Stimulated activated naive CD8-positive, alpha-beta T cell treated with anti-CD3 and anti-CD28 coated beads, Interleukin-15, amount 100 ng/mL, for 72 hours (primary cell): ENCODE results near the gene BAD.

Source experiments
- ATAC-seq: fragments of 150-1000 bp; cut with Tn5 transposase; 2 replicates; pipeline ENCODE4 v1.10.0; 2021; ENCODE audit warnings: mild to moderate bottlenecking, moderate library complexity
- DNase-seq, 2 donors: peaks; one replicate each; pipeline ENCODE4 v3.0.0; 2021 to 2022
- H3K27ac Mint-ChIP-seq, 2 donors: one replicate each; pipeline ENCODE4 v1.8.0; 2022; ENCODE audit warnings: mild to moderate bottlenecking in 2 of 2, mixed read lengths in 2 of 2, moderate library complexity in 2 of 2
- H3K27me3 Mint-ChIP-seq: one replicate; pipeline ENCODE4 v1.8.0; 2022; ENCODE audit warnings: mixed read lengths
- H3K4me1 Mint-ChIP-seq: one replicate; pipeline ENCODE4 v1.8.0; 2022; ENCODE audit warnings: mild to moderate bottlenecking, mixed read lengths
- H3K4me3 Mint-ChIP-seq, 2 donors: one replicate each; pipeline ENCODE4 v1.8.0; 2022; ENCODE audit warnings: mild to moderate bottlenecking in 2 of 2, mixed read lengths in 2 of 2, moderate library complexity in 1 of 2
- H3K9me3 Mint-ChIP-seq, 2 donors: one replicate each; pipeline ENCODE4 v1.8.0; 2022; ENCODE audit warnings: mixed read lengths in 2 of 2

The BAD gene

DNA sequence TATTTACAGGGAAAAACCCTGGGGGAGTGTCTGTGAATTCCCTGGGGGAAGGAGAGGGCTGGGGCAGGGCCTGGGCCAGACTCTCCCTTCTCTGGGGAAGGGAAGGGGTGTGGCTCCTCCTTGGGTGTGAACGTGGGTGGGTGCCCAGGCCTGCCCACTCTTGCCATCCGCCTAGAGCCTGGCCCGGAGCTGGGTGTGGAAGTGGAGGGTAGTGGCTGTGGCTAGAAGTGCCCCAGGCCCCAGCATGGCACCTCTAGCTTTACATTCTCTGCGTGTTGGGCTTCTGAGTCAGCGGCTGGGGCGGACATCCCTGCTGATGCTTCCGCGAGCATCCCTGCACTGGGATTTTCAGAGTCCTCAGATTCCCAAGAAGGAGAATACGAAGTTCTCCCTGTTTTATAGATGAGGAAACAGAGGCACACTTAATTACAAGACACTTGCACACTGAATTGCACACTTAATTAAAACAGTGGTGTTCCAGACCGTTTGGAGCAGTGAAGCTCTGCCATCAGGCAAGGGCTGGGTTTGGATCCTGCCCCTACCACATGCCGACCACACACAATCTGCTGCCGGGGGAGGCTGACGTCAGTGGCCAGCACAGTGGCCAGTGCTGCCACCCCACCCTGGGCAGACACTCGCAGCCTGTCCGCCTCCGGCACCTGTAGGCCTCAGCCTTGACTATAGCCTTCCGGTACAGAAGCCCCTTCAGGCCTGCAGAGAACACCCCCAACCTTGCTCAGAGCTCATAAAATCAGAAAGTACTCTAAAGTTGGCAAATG lies 7.6 kb downstream of the BAD start:
- DNase-seq (no peak), ATAC-seq (no peak)
- Mint-ChIP-seq H3K4me1 (peaks cover 7% of the 10 kb centered on the region), H3K9me3 (no peaks in the 10 kb centered on the region), H3K27ac (no peak overlapping the region), H3K27me3 (no peaks in the 10 kb centered on the region), H3K4me3 (no peak overlapping the region)

DNA sequence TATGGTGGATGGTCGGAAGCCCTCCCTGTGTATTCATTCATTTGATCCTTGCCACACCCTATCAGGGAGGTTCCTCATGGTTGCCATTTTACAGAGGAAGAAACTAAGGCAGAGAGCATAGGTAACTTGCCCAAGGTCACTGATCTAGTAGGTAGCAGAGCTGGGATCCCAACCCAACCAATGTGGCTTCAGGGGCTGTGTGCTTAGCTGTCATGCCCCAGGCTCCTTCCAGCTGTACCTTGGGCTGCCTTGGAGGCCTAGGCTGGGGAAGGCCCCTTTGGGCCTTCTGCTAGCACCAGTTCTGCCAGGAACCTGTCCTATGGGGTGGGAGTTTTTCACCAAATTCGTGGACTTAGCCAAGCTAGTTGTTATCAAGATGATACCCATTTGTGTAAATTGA lies 8.6 kb downstream of the BAD start:
- H3K4me1 Mint-ChIP-seq = peaks cover 11% of the 10 kb centered on the region
- ATAC-seq (no peak), DNase-seq (no peak)
- no peak overlapping the region for H3K4me3 Mint-ChIP-seq
- no peaks in the 10 kb centered on the region for H3K9me3 Mint-ChIP-seq
- no peak overlapping the region for H3K27ac Mint-ChIP-seq
- no peaks in the 10 kb centered on the region for H3K27me3 Mint-ChIP-seq

GRCh38 chr11:64275031-64275800 lies 9.2 kb downstream of the BAD start:
- Mint-ChIP-seq H3K4me1 (peaks cover 16% of the 10 kb centered on the region), H3K27me3 (no peaks in the 10 kb centered on the region), H3K27ac (no peak overlapping the region), H3K9me3 (no peaks in the 10 kb centered on the region), H3K4me3 (no peak overlapping the region)
- DNase-seq = no peak
- no peak for ATAC-seq

DNA sequence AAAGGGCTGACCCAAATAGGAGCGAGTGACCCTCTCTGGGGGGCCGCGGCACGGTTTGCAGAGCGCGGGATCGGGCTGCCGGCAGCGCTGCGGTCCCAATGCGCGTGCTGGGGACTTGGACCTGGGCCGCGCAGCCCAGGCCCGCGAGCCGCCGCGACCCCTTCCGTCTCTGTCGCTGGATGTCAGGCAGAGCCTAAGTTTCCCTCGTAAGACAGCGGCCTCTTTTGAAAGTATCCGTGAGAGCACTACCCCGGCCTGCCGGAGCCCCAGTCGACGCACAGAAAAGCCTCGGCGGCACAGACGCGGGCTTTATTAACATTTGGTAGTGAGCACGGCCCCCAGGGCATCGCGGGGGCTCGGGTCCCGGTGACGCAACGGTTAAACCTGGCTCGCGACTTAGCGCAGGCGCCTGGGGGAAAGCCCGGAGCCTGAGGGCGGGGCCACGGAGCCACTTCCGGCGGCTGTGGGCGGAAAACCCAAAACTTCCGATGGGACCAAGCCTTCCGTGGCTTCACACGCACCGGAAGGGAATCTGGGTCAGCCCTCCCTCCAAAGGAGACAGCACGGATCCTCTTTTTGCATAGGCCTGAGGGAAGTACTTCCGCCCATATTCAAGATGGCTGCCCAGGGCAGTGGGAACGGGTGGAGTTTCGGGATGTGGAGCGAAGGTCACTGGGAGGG lies 14.8 kb downstream of the BAD start:
- peak overlapping the region; percentile 94 to 99 for H3K4me3 Mint-ChIP-seq
- H3K27ac Mint-ChIP-seq = peak overlapping the region; percentile 98 to 99
- no peaks in the 10 kb centered on the region for H3K9me3 Mint-ChIP-seq
- peaks cover 37% of the 10 kb centered on the region for H3K4me1 Mint-ChIP-seq
- no peaks in the 10 kb centered on the region for H3K27me3 Mint-ChIP-seq
- DNase-seq = peak; percentile 97 to 98
- peak; percentile 80 for ATAC-seq

DNA sequence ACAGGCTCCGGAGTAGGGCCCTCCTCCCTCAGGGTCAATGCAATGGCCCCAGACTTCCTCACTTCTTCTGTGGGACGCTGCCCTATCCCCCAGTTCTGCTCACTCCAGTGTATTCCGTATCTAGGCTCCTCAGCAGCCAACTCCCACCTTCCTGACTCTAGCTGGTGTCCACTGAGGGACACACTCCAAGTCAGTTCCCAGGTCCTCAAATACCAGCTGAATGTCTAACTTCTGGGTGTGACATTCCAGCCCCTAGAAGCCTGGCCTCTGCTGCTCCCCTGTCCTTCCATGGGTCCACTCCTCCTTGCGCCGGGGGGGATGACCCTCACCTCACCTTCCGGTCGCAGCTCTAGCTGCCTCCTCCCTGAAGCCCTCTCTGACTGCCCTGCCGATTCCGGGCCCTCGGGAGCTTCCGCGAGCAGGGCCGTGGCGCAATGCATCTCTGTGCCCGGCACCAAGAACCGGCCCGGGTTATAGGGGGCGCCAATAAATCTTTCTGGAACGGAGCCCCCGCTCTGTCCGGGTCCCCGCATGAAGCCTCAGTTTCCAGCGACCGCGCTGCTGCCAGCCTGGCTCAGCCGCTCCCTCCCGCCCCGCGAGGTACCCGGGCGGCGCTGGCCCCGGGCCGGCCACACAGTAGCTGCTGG lies 15.4 kb downstream of the BAD start:
- peak overlapping the region; percentile 94 to 99 for H3K4me3 Mint-ChIP-seq
- ATAC-seq (peak; percentile 44), DNase-seq (peak; percentile 35 to 65)
- H3K4me1 Mint-ChIP-seq = peaks cover 37% of the 10 kb centered on the region
- H3K27ac Mint-ChIP-seq = peak overlapping the region; percentile 98 to 99
- no peaks in the 10 kb centered on the region for H3K9me3 Mint-ChIP-seq
- no peaks in the 10 kb centered on the region for H3K27me3 Mint-ChIP-seq

GRCh38 chr11:64268025-64268892 lies 16.2 kb downstream of the BAD start:
- ATAC-seq (no peak), DNase-seq (peak in 1 of 2 donors; percentile 19)
- Mint-ChIP-seq H3K4me1 (peaks cover 37% of the 10 kb centered on the region), H3K9me3 (no peaks in the 10 kb centered on the region), H3K4me3 (peak overlapping the region; percentile 94 to 99), H3K27me3 (no peaks in the 10 kb centered on the region), H3K27ac (peak overlapping the region; percentile 98 to 99)

DNA sequence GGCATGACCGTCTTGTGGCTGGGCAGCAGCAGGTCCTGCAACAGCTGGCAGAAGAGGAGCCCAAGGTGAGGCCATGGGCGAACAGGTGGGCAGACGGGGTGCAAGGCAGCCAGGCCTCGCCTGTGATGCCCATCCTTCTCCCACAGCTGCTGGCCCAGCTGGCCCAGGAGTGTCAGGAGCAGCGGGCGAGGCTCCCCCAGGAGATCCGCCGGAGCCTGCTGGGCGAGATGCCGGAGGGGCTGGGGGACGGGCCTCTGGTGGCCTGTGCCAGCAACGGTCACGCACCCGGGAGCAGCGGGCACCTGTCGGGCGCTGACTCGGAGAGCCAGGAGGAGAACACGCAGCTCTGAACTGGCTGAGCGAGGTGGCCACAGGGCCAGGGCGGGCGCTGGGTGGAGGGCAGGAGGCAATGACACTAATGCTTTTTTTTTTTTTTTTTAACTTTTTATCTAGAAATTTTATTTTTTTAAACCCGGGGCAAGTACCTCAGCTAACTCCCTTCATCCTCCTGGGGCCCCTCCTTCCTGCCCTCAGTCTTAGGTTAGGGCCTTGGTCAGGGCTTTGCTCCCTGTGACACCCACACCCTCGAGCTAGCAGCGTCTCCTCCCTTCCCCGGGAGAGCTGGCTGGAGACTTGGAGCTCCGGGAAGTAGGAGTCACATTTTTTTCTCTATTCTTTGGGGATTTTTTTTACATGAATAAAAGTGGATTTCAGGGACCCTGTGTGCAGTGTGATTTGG lies 17.1 kb downstream of the BAD start:
- DNase-seq (no peak), ATAC-seq (no peak)
- Mint-ChIP-seq H3K4me3 (peak overlapping the region; percentile 94 to 99), H3K9me3 (no peaks in the 10 kb centered on the region), H3K4me1 (peaks cover 35% of the 10 kb centered on the region), H3K27ac (peak overlapping the region in 1 of 2 donors; percentile 67), H3K27me3 (no peaks in the 10 kb centered on the region)

DNA sequence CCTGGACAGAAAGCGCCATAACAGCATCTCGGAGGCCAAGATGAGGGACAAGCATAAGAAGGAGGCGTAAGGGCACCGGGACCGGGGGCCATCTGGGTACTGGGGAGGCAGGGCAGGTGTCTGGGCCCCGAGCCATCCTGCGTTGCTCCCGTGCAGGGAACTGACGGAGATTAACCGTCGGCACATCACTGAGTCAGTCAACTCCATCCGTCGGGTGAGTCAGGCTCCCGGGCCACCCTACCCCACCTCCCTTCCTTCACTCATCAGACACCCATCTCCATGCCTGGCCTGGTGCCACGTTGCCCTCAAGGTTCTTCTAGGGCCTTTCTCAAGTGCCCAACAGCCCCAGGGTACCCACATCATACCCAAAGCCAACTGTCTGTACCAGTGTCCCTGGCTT lies 18.1 kb downstream of the BAD start:
- H3K9me3 Mint-ChIP-seq = no peaks in the 10 kb centered on the region
- no peaks in the 10 kb centered on the region for H3K27me3 Mint-ChIP-seq
- DNase-seq (no peak), ATAC-seq (no peak)
- H3K4me3 Mint-ChIP-seq = no peak overlapping the region
- peaks cover 26% of the 10 kb centered on the region for H3K4me1 Mint-ChIP-seq
- no peak overlapping the region for H3K27ac Mint-ChIP-seq

GRCh38 chr11:64265176-64266160 lies 19.0 kb downstream of the BAD start:
- DNase-seq (no peak), ATAC-seq (no peak)
- H3K4me1 Mint-ChIP-seq = peaks cover 24% of the 10 kb centered on the region
- no peak overlapping the region for H3K4me3 Mint-ChIP-seq
- no peak overlapping the region for H3K27ac Mint-ChIP-seq
- no peaks in the 10 kb centered on the region for H3K9me3 Mint-ChIP-seq
- H3K27me3 Mint-ChIP-seq = no peaks in the 10 kb centered on the region

GRCh38 chr11:64264371-64264852 lies 20.1 kb downstream of the BAD start:
- H3K4me1 Mint-ChIP-seq = peaks cover 30% of the 10 kb centered on the region
- DNase-seq (no peak), ATAC-seq (no peak)
- no peak overlapping the region for H3K27ac Mint-ChIP-seq
- H3K27me3 Mint-ChIP-seq = no peaks in the 10 kb centered on the region
- H3K9me3 Mint-ChIP-seq = no peaks in the 10 kb centered on the region
- H3K4me3 Mint-ChIP-seq = no peak overlapping the region

DNA sequence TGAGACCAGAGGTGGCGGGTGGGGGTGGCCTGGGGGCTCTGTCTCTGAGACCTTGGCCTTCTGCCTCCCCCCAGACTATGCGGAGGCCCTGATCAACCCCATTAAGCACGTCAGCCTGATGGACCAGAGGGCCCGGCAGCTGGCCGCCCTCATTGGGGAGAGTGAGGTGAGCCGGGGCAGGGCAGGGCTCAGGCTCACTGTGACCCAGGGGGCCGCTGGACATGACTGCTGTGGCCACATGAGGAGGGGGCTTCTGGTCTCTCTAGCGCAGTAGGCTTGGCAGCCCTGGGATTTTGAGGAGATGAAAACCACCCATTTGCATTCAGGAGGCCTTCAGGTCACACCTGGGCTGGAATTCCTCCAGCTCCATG lies 20.5 kb downstream of the BAD start:
- peaks cover 29% of the 10 kb centered on the region for H3K4me1 Mint-ChIP-seq
- H3K9me3 Mint-ChIP-seq = no peaks in the 10 kb centered on the region
- no peaks in the 10 kb centered on the region for H3K27me3 Mint-ChIP-seq
- no peak overlapping the region for H3K4me3 Mint-ChIP-seq
- DNase-seq (no peak), ATAC-seq (no peak)
- no peak overlapping the region for H3K27ac Mint-ChIP-seq

GRCh38 chr11:64263021-64263946 lies 21.2 kb downstream of the BAD start:
- Mint-ChIP-seq H3K4me3 (no peak overlapping the region), H3K27ac (no peak overlapping the region), H3K9me3 (no peaks in the 10 kb centered on the region), H3K27me3 (no peaks in the 10 kb centered on the region), H3K4me1 (peaks cover 23% of the 10 kb centered on the region)
- DNase-seq (no peak), ATAC-seq (no peak)
